ENCODE results near the gene RAB37.

- no peak for TF ChIP-seq CTCF (IDR thresholded peaks at IDR 0.05)
- peak; percentile 78 for TF ChIP-seq POLR2AphosphoS5 (IDR thresholded peaks at IDR 0.05)
Observed at GRCh38 chr17:74768069-74768762, 31.2 kb downstream of the RAB37 start.
